Testis (tissue), 2 donors: Measurements from ENCODE around the gene MECP2.

Source experiments
- CTCF ChIP-seq, 3 experiments: fragments of 450-650 bp in 2 of 3; fragments of 200-600 bp in 1 of 3; sonication (generic) in 1 of 3; IDR thresholded peaks; one replicate each; pipeline ENCODE4 v1.5.1; 2016 to 2019; ENCODE audit warnings: antibody characterized with exemption in 3 of 3, mild to moderate bottlenecking in 2 of 3, moderate library complexity in 1 of 3
- POLR2A ChIP-seq: fragments of 450-650 bp; IDR thresholded peaks from one replicate; pipeline ENCODE4 v1.6.1; 2017; ENCODE audit warnings: antibody characterized with exemption, mild to moderate bottlenecking, moderate library complexity

- TF ChIP-seq POLR2A = no peak
- no peak for TF ChIP-seq CTCF (IDR thresholded peaks at IDR 0.05)
Observed at GRCh38 chrX:154115750-154116149, 18.2 kb upstream of the MECP2 start.
